DND-41 (cell line): ENCODE measurements around the gene IFNL3.

ENCODE experiments used
- ATAC-seq: fragments of 200-7000 bp; cut with Tn5 transposase; 3 replicates; pipeline ENCODE4 v1.9.1; 2021; ENCODE audit warnings: low read depth; ENCODE audit not compliant: insufficient read depth
- DNase-seq: peaks from one replicate; pipeline ENCODE4 v3.0.0-alpha.2; 2020
- H2AFZ ChIP-seq: 2 replicates; pipeline ENCODE4 v1.6.0; 2012; ENCODE audit warnings: low read depth, low read length
- H3K27ac ChIP-seq: 2 replicates; pipeline ENCODE4 v1.5.1; 2012; ENCODE audit warnings: low read length, inconsistent platforms
- H3K27me3 ChIP-seq: fragments of 200-600 bp; sonication (generic); 2 replicates; pipeline ENCODE4 v1.6.0; 2012; ENCODE audit warnings: low read length, mild to moderate bottlenecking, inconsistent platforms; ENCODE audit not compliant: insufficient read depth, poor library complexity
- H3K36me3 ChIP-seq: 2 replicates; pipeline ENCODE4 v1.5.1; 2012; ENCODE audit warnings: low read length, inconsistent platforms; ENCODE audit not compliant: insufficient read depth
- H3K4me1 ChIP-seq: 2 replicates; pipeline ENCODE4 v1.5.1; 2012; ENCODE audit warnings: mild to moderate bottlenecking, low read length; ENCODE audit not compliant: insufficient read depth
- H3K4me2 ChIP-seq: 2 replicates; pipeline ENCODE4 v1.6.0; 2012; ENCODE audit warnings: mild to moderate bottlenecking, moderate library complexity, low read length, inconsistent platforms; ENCODE audit not compliant: insufficient read depth
- H3K4me3 ChIP-seq, 2 experiments: fragments of 200-600 bp in 1 of 2; shearing (Covaris generic) in 1 of 2; 2 replicates each; pipeline ENCODE4 v1.5.1; 2012 to 2016; ENCODE audit warnings: inconsistent platforms in 2 of 2, low read length in 2 of 2, mild to moderate bottlenecking in 2 of 2, low read depth in 1 of 2, moderate library complexity in 1 of 2
- H3K79me2 ChIP-seq: 2 replicates; pipeline ENCODE4 v1.6.0; 2012; ENCODE audit warnings: low read length, inconsistent platforms; ENCODE audit not compliant: insufficient read depth
- H3K9ac ChIP-seq: 2 replicates; pipeline ENCODE4 v1.6.0; 2012; ENCODE audit warnings: low read depth, mild to moderate bottlenecking, inconsistent platforms, low read length, moderate library complexity
- H3K9me3 ChIP-seq: 2 replicates; pipeline ENCODE4 v1.5.1; 2012; ENCODE audit warnings: low read length, moderate library complexity, mild to moderate bottlenecking, inconsistent platforms; ENCODE audit not compliant: insufficient read depth, severe bottlenecking
- H4K20me1 ChIP-seq: 2 replicates; pipeline ENCODE4 v1.6.0; 2012; ENCODE audit warnings: low read length; ENCODE audit not compliant: insufficient read depth
- CTCF ChIP-seq: IDR thresholded peaks from 2 replicates; pipeline ENCODE4 v1.5.1; 2012; ENCODE audit warnings: borderline replicate concordance, low read length, moderate library complexity, mild to moderate bottlenecking; ENCODE audit not compliant: poor library complexity, severe bottlenecking; ENCODE audit errors: extremely low read depth
- EZH2 ChIP-seq: IDR thresholded peaks from 3 replicates; pipeline ENCODE4 v1.6.1; 2012; ENCODE audit warnings: borderline replicate concordance, low read depth, mild to moderate bottlenecking, moderate library complexity, low read length, inconsistent platforms; ENCODE audit not compliant: severe bottlenecking

Gene IFNL3

GRCh38 chr19:39236527-39236926 lies 8.3 kb downstream of the IFNL3 start:
- no peak overlapping the region for H2AFZ ChIP-seq
- H3K79me2 ChIP-seq: no peaks in the 10 kb centered on the region
- H3K4me1 ChIP-seq: peaks cover 8% of the 10 kb centered on the region
- H3K36me3 ChIP-seq: no peaks in the 10 kb centered on the region
- H3K27me3 ChIP-seq: no peaks in the 10 kb centered on the region
- DNase-seq: no peak
- ATAC-seq: no peak
- no peak overlapping the region for H3K9ac ChIP-seq
- no peak overlapping the region for H3K4me3 ChIP-seq
- no peaks in the 10 kb centered on the region for H4K20me1 ChIP-seq
- no peak overlapping the region for H3K27ac ChIP-seq
- no peak overlapping the region for H3K4me2 ChIP-seq
- no peaks in the 10 kb centered on the region for H3K9me3 ChIP-seq
- TF ChIP-seq CTCF: no peak
- TF ChIP-seq EZH2: no peak

- Histone ChIP-seq H2AFZ (no peak overlapping the region), H3K4me2 (no peak overlapping the region), H4K20me1 (no peaks in the 10 kb centered on the region), H3K9ac (no peak overlapping the region), H3K36me3 (no peaks in the 10 kb centered on the region), H3K4me1 (peaks cover 3% of the 10 kb centered on the region), H3K4me3 (no peak overlapping the region), H3K9me3 (no peaks in the 10 kb centered on the region), H3K27me3 (no peaks in the 10 kb centered on the region), H3K27ac (no peak overlapping the region), H3K79me2 (no peaks in the 10 kb centered on the region)
- DNase-seq: no peak
- TF ChIP-seq CTCF (no peak), EZH2 (no peak)
- ATAC-seq: no peak
Observed at GRCh38 chr19:39232708-39233107, 12.1 kb downstream of the IFNL3 start.

- no peak for DNase-seq
- Histone ChIP-seq H3K36me3 (no peaks in the 10 kb centered on the region), H3K9ac (no peak overlapping the region), H3K27ac (no peak overlapping the region), H4K20me1 (no peaks in the 10 kb centered on the region), H3K27me3 (no peaks in the 10 kb centered on the region), H2AFZ (no peak overlapping the region), H3K79me2 (no peaks in the 10 kb centered on the region), H3K4me2 (no peak overlapping the region), H3K4me3 (no peak overlapping the region), H3K4me1 (no peaks in the 10 kb centered on the region), H3K9me3 (no peaks in the 10 kb centered on the region)
- ATAC-seq: no peak
- TF ChIP-seq EZH2 (no peak), CTCF (no peak)
Observed at GRCh38 chr19:39230096-39230764, 14.6 kb downstream of the IFNL3 start.
